ENCODE data around the gene DRC1.

DNA sequence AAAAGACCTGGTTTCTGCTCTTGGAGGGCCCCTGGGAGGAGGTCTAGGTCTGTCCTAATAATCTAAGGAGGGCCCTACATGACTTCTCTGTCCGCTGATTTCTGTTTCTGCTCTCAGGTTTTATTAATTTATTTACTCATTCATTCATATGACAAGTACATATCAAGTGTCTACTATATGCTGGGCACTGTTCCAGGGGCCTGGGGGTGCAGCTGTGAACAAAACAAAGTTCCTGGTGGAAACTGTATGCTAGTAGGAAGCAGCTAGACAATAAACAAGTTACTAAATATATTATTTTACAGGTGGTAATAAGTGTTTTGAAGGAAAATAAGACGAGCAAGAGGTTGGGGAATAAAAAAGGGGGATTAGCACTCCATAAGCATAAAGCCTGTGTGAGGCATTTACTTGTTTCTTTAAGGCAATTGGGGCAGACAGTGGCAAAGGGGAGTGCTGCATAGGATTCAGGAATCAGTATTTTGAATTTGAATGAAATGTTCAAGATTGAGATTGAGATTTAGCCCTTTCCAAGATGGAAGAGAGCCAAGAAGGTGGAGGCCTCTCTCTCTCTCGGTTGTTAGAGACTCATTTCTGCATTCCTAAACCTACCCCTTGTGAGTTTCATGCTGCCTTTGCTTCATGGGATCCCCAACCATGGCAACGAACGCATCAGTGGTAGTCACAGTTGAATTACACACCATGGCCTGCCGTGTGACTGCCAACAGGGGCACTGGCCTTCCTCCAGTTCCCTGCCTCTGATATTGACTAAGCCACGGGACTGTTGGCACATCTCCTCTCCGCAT lies 28.3 kb downstream of the DRC1 start:
- TF ChIP-seq, protein P1, sequence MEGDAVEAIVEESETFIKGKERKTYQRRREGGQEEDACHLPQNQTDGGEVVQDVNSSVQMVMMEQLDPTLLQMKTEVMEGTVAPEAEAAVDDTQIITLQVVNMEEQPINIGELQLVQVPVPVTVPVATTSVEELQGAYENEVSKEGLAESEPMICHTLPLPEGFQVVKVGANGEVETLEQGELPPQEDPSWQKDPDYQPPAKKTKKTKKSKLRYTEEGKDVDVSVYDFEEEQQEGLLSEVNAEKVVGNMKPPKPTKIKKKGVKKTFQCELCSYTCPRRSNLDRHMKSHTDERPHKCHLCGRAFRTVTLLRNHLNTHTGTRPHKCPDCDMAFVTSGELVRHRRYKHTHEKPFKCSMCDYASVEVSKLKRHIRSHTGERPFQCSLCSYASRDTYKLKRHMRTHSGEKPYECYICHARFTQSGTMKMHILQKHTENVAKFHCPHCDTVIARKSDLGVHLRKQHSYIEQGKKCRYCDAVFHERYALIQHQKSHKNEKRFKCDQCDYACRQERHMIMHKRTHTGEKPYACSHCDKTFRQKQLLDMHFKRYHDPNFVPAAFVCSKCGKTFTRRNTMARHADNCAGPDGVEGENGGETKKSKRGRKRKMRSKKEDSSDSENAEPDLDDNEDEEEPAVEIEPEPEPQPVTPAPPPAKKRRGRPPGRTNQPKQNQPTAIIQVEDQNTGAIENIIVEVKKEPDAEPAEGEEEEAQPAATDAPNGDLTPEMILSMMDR (conservative IDR thresholded peaks at IDR 0.05; ENCODE audit: low read depth, low read length), result no peak
- no peak for TF ChIP-seq EZH2 (IDR thresholded peaks at IDR 0.05; ENCODE audit: borderline replicate concordance, low read depth, low read length, poor library complexity, severe bottlenecking)

Data from A673 (cell line).